Type B pancreatic cell (in vitro differentiated cells): ENCODE results near the gene SSBP3. TPM values are rescaled to one million over a fixed set of nuclear protein-coding genes. Genes with fewer than 3 reads are reported as not detected.

ENCODE experiments used
- DNase-seq: peaks from one replicate; pipeline ENCODE4 v3.0.0; 2021; ENCODE audit warnings: mixed read lengths; ENCODE audit not compliant: unreplicated experiment; ENCODE audit errors: extremely low spot score
- H3K27ac Mint-ChIP-seq: 2 replicates; pipeline ENCODE4 v1.8.0; 2021; ENCODE audit warnings: mild to moderate bottlenecking, mixed read lengths
- H3K27me3 Mint-ChIP-seq: 2 replicates; pipeline ENCODE4 v1.8.0; 2021; ENCODE audit warnings: mixed read lengths
- H3K36me3 Mint-ChIP-seq: 2 replicates; pipeline ENCODE4 v1.8.0; 2021; ENCODE audit warnings: mixed read lengths
- H3K4me1 Mint-ChIP-seq: one replicate; pipeline ENCODE4 v1.8.0; 2021; ENCODE audit warnings: mixed read lengths; ENCODE audit not compliant: unreplicated experiment
- H3K4me3 Mint-ChIP-seq: 2 replicates; pipeline ENCODE4 v1.8.0; 2021; ENCODE audit warnings: mild to moderate bottlenecking, mixed read lengths
- H3K9me3 Mint-ChIP-seq: 2 replicates; pipeline ENCODE4 v1.8.0; 2021; ENCODE audit warnings: mixed read lengths
- CTCF ChIP-seq: fragments of 200-600 bp; sonication (generic); conservative IDR thresholded peaks from 2 replicates; pipeline ENCODE4 v1.5.0; 2021; ENCODE audit warnings: antibody characterized with exemption, mild to moderate bottlenecking
- total RNA-seq: library from RNA; stranded (reverse); gene quantifications from 2 replicates; pipeline ENCODE4 v1.2.1, GENCODE V29; 2021; ENCODE audit warnings: low replicate concordance

SSBP3 gene
- total RNA-seq, 1 donor from 2014 or later = 129 TPM

- TF ChIP-seq CTCF = no peak
- DNase-seq = no peak
- no peak overlapping the region for H3K4me3 Mint-ChIP-seq
- no peaks in the 10 kb centered on the region for H3K9me3 Mint-ChIP-seq
- peaks cover 5% of the 10 kb centered on the region for H3K4me1 Mint-ChIP-seq
- no peak overlapping the region for H3K27ac Mint-ChIP-seq
- no peaks in the 10 kb centered on the region for H3K27me3 Mint-ChIP-seq
- H3K36me3 Mint-ChIP-seq = no peaks in the 10 kb centered on the region
Observed at GRCh38 chr1:54250670-54251069, 155.5 kb downstream of the SSBP3 start.

- no peak for DNase-seq
- H3K27me3 Mint-ChIP-seq = no peaks in the 10 kb centered on the region
- H3K9me3 Mint-ChIP-seq = no peaks in the 10 kb centered on the region
- H3K27ac Mint-ChIP-seq = no peak overlapping the region
- H3K36me3 Mint-ChIP-seq = peaks cover under 1% of the 10 kb centered on the region
- no peak for TF ChIP-seq CTCF
- H3K4me3 Mint-ChIP-seq = no peak overlapping the region
- H3K4me1 Mint-ChIP-seq = peaks cover 5% of the 10 kb centered on the region
Observed at GRCh38 chr1:54249819-54250435, 156.3 kb downstream of the SSBP3 start.

- TF ChIP-seq CTCF = no peak
- Mint-ChIP-seq H3K36me3 (peaks cover 6% of the 10 kb centered on the region), H3K9me3 (no peaks in the 10 kb centered on the region), H3K4me3 (no peak overlapping the region), H3K4me1 (peaks cover 5% of the 10 kb centered on the region), H3K27me3 (no peaks in the 10 kb centered on the region), H3K27ac (no peak overlapping the region)
- DNase-seq = no peak
Observed at GRCh38 chr1:54248966-54249365, 157.2 kb downstream of the SSBP3 start.

- H3K9me3 Mint-ChIP-seq = no peaks in the 10 kb centered on the region
- peaks cover 5% of the 10 kb centered on the region for H3K4me1 Mint-ChIP-seq
- DNase-seq = no peak
- TF ChIP-seq CTCF = no peak
- H3K27me3 Mint-ChIP-seq = no peaks in the 10 kb centered on the region
- H3K4me3 Mint-ChIP-seq = no peak overlapping the region
- H3K27ac Mint-ChIP-seq = no peak overlapping the region
- peaks cover 10% of the 10 kb centered on the region for H3K36me3 Mint-ChIP-seq
Observed at GRCh38 chr1:54247863-54248515, 158.2 kb downstream of the SSBP3 start.

GRCh38 chr1:54246116-54246721, 160.0 kb downstream of the SSBP3 start:
- DNase-seq = no peak
- peaks cover 11% of the 10 kb centered on the region for H3K36me3 Mint-ChIP-seq
- H3K4me3 Mint-ChIP-seq = no peak overlapping the region
- no peaks in the 10 kb centered on the region for H3K4me1 Mint-ChIP-seq
- H3K27ac Mint-ChIP-seq = no peak overlapping the region
- no peaks in the 10 kb centered on the region for H3K9me3 Mint-ChIP-seq
- H3K27me3 Mint-ChIP-seq = no peaks in the 10 kb centered on the region
- TF ChIP-seq CTCF = no peak
